HEK293 (cell line): ENCODE data around the gene KAT2B.

Source experiments
- HIC1 ChIP-seq: fragments of 450-650 bp; formaldehyde crosslinking; IDR thresholded peaks from 2 replicates; pipeline ENCODE4 v1.5.1; 2016; ENCODE audit warnings: missing biosample characterization, missing genetic modification characterization
- IKZF3 ChIP-seq: fragments of 450-650 bp; IDR thresholded peaks from 2 replicates; pipeline ENCODE4 v1.5.0; 2018; ENCODE audit warnings: missing biosample characterization, mild to moderate bottlenecking, missing genetic modification characterization, moderate library complexity
- MYNN ChIP-seq: fragments of 450-650 bp; formaldehyde crosslinking; IDR thresholded peaks from 2 replicates; pipeline ENCODE4 v1.5.1; 2016; ENCODE audit warnings: missing biosample characterization, missing genetic modification characterization, borderline replicate concordance
- OSR2 ChIP-seq: fragments of 450-650 bp; formaldehyde crosslinking; IDR thresholded peaks from 2 replicates; pipeline ENCODE4 v1.5.1; 2016; ENCODE audit warnings: missing biosample characterization, missing genetic modification characterization
- PATZ1 ChIP-seq: fragments of 450-650 bp; formaldehyde crosslinking; IDR thresholded peaks from 2 replicates; pipeline ENCODE4 v1.5.1; 2016; ENCODE audit warnings: missing biosample characterization, missing genetic modification characterization
- PRDM1 ChIP-seq: fragments of 450-650 bp; formaldehyde crosslinking; IDR thresholded peaks from 2 replicates; pipeline ENCODE4; 2016; ENCODE audit warnings: missing biosample characterization, missing genetic modification characterization
- PRDM6 ChIP-seq: fragments of 450-650 bp; formaldehyde crosslinking; IDR thresholded peaks from 2 replicates; pipeline ENCODE4 v1.5.1; 2017; ENCODE audit warnings: missing biosample characterization, missing genetic modification characterization
- YY1 ChIP-seq: fragments of 450-650 bp; formaldehyde crosslinking; IDR thresholded peaks from 2 replicates; pipeline ENCODE4 v1.5.1; 2018; ENCODE audit warnings: missing biosample characterization, missing genetic modification characterization
- YY2 ChIP-seq: fragments of 450-650 bp; formaldehyde crosslinking; IDR thresholded peaks from 2 replicates; pipeline ENCODE4 v1.5.1; 2016; ENCODE audit warnings: missing biosample characterization, missing genetic modification characterization
- ZBTB48 ChIP-seq: fragments of 450-650 bp; formaldehyde crosslinking; IDR thresholded peaks from 2 replicates; pipeline ENCODE4 v1.5.1; 2016; ENCODE audit warnings: missing biosample characterization, missing genetic modification characterization
- ZBTB8A ChIP-seq: fragments of 450-650 bp; formaldehyde crosslinking; IDR thresholded peaks from 2 replicates; pipeline ENCODE4 v1.5.1; 2016; ENCODE audit warnings: missing biosample characterization, missing genetic modification characterization
- ZFP41 ChIP-seq: fragments of 450-650 bp; formaldehyde crosslinking; IDR thresholded peaks from 2 replicates; pipeline ENCODE4 v1.5.1; 2016; ENCODE audit warnings: missing biosample characterization, missing genetic modification characterization, borderline replicate concordance
- ZNF239 ChIP-seq: fragments of 450-650 bp; formaldehyde crosslinking; IDR thresholded peaks from 2 replicates; pipeline ENCODE4 v1.5.1; 2016; ENCODE audit warnings: missing biosample characterization, missing genetic modification characterization
- ZNF26 ChIP-seq: fragments of 450-650 bp; formaldehyde crosslinking; IDR thresholded peaks from 2 replicates; pipeline ENCODE4 v1.5.1; 2016; ENCODE audit warnings: missing biosample characterization, missing genetic modification characterization
- ZNF266 ChIP-seq: fragments of 450-650 bp; formaldehyde crosslinking; IDR thresholded peaks from 2 replicates; pipeline ENCODE4 v1.5.1; 2016; ENCODE audit warnings: missing biosample characterization, missing genetic modification characterization, low read depth
- ZNF350 ChIP-seq: fragments of 450-650 bp; formaldehyde crosslinking; IDR thresholded peaks from 2 replicates; pipeline ENCODE4 v1.5.0; 2017; ENCODE audit warnings: missing biosample characterization, mild to moderate bottlenecking, missing genetic modification characterization
- ZNF362 ChIP-seq: fragments of 450-650 bp; formaldehyde crosslinking; IDR thresholded peaks from 2 replicates; pipeline ENCODE4 v1.5.1; 2016; ENCODE audit warnings: missing biosample characterization, missing genetic modification characterization
- ZNF449 ChIP-seq: fragments of 450-650 bp; formaldehyde crosslinking; IDR thresholded peaks from 2 replicates; pipeline ENCODE4 v1.5.1; 2017; ENCODE audit warnings: missing biosample characterization, mild to moderate bottlenecking, missing genetic modification characterization, moderate library complexity
- ZNF501 ChIP-seq: fragments of 450-650 bp; formaldehyde crosslinking; IDR thresholded peaks from 2 replicates; pipeline ENCODE4 v1.5.1; 2016; ENCODE audit warnings: missing biosample characterization, missing genetic modification characterization
- ZNF521 ChIP-seq: fragments of 450-650 bp; formaldehyde crosslinking; IDR thresholded peaks from 2 replicates; pipeline ENCODE4 v1.5.1; 2017; ENCODE audit warnings: missing biosample characterization, mild to moderate bottlenecking, missing genetic modification characterization
- ZNF548 ChIP-seq: fragments of 450-650 bp; formaldehyde crosslinking; IDR thresholded peaks from 2 replicates; pipeline ENCODE4 v1.5.1; 2016; ENCODE audit warnings: missing biosample characterization, missing genetic modification characterization
- ZNF596 ChIP-seq: fragments of 450-650 bp; IDR thresholded peaks from 2 replicates; pipeline ENCODE4 v1.5.0; 2018; ENCODE audit warnings: missing biosample characterization, mild to moderate bottlenecking, missing genetic modification characterization, moderate library complexity
- ZNF600 ChIP-seq: fragments of 450-650 bp; formaldehyde crosslinking; IDR thresholded peaks from 2 replicates; pipeline ENCODE4 v1.5.1; 2016; ENCODE audit warnings: missing biosample characterization, missing genetic modification characterization
- ZNF639 ChIP-seq: fragments of 450-650 bp; formaldehyde crosslinking; IDR thresholded peaks from 2 replicates; pipeline ENCODE4 v1.5.1; 2016; ENCODE audit warnings: missing biosample characterization, missing genetic modification characterization
- ZNF658 ChIP-seq: fragments of 450-650 bp; formaldehyde crosslinking; IDR thresholded peaks from 2 replicates; pipeline ENCODE4; 2016; ENCODE audit warnings: missing biosample characterization, missing genetic modification characterization
- ZNF670 ChIP-seq: fragments of 450-650 bp; formaldehyde crosslinking; IDR thresholded peaks from 2 replicates; pipeline ENCODE4 v1.5.1; 2016; ENCODE audit warnings: missing biosample characterization, missing genetic modification characterization, low read depth
- ZNF701 ChIP-seq: fragments of 450-650 bp; formaldehyde crosslinking; IDR thresholded peaks from 2 replicates; pipeline ENCODE4 v1.5.1; 2016; ENCODE audit warnings: missing biosample characterization, missing genetic modification characterization

The KAT2B gene

GRCh38 chr3:20039765-20040547, at the start of gene KAT2B (continued):
- TF ChIP-seq ZNF26 (no peak), ZNF501 (tag by site-specific recombination) (peak; percentile 91), ZBTB48 (tag by site-specific recombination) (peak; percentile 35; the same call in 1 of the 2 replicates), ZNF266 (no peak), ZNF350 (no peak), ZNF521 (tag by site-specific recombination) (no peak), ZNF670 (tag by site-specific recombination) (no peak), ZNF596 (0 out of 2 replicates have a peak, but pooled peaks have one; percentile 6), ZNF600 (tag by site-specific recombination) (peak; percentile 64), ZNF548 (tag by site-specific recombination) (no peak), YY1 (tag by site-specific recombination) (no peak), ZNF239 (no peak), ZNF362 (tag by site-specific recombination) (no peak), OSR2 (tag by site-specific recombination) (peak; percentile 46; the same call in 1 of the 2 replicates), ZFP41 (tag by site-specific recombination) (no peak), IKZF3 (tag by site-specific recombination) (peak; percentile 61; the same call in 1 of the 2 replicates), PRDM1 (tag by site-specific recombination) (0 out of 2 replicates have a peak, but pooled peaks have one; percentile 0), PRDM6 (tag by site-specific recombination) (no peak), ZNF701 (tag by site-specific recombination) (no peak), ZBTB8A (tag by site-specific recombination) (peak; percentile 81), HIC1 (tag by site-specific recombination) (peak; percentile 96), ZNF449 (tag by site-specific recombination) (no peak), PATZ1 (peak; percentile 99), MYNN (tag by site-specific recombination) (no peak), ZNF639 (tag by site-specific recombination) (peak; percentile 51; the same call in 1 of the 2 replicates), YY2 (tag by site-specific recombination) (no peak), ZNF658 (no peak)
